Epithelial cell of proximal tubule (primary cell): ENCODE measurements around the gene PHYHD1. TPM values are rescaled to one million over a fixed set of nuclear protein-coding genes. Genes with fewer than 3 reads are reported as not detected.

Experiments
- DNase-seq: peaks from one replicate; pipeline ENCODE4 v3.0.0-alpha.2; 2011; ENCODE audit warnings: low read depth
- H3K4me3 ChIP-seq: 2 replicates; pipeline ENCODE4 v1.5.1; 2011; ENCODE audit warnings: low read depth, mild to moderate bottlenecking, low read length
- CTCF ChIP-seq: conservative IDR thresholded peaks from 2 replicates; pipeline ENCODE4 v1.5.1; 2012; ENCODE audit warnings: low read depth, mild to moderate bottlenecking, low read length
- total RNA-seq: library from RNA; depleted of rRNA; stranded (reverse); fragments of >200 nt; gene quantifications from 2 replicates; pipeline ENCODE4 v1.2.3, GENCODE V29; 2015

Gene PHYHD1
- total RNA-seq, 1 donor from 2014 or later, result 21.2 TPM

- no peak overlapping the region for H3K4me3 ChIP-seq
- TF ChIP-seq CTCF, result no peak
- no peak for DNase-seq
Measured at GRCh38 chr9:128901379-128901778, 19.4 kb upstream of the PHYHD1 start.

- no peak for DNase-seq
- no peak for TF ChIP-seq CTCF
- H3K4me3 ChIP-seq, result no peak overlapping the region
Measured at GRCh38 chr9:128901822-128902221, 19.0 kb upstream of the PHYHD1 start.

- DNase-seq, result no peak
- no peak overlapping the region for H3K4me3 ChIP-seq
- TF ChIP-seq CTCF, result no peak
Measured at GRCh38 chr9:128902351-128903078, 18.3 kb upstream of the PHYHD1 start.

- H3K4me3 ChIP-seq, result no peak overlapping the region
- DNase-seq, result no peak
- TF ChIP-seq CTCF, result no peak
Measured at GRCh38 chr9:128903079-128903461, 17.7 kb upstream of the PHYHD1 start.

GRCh38 chr9:128903871-128904620 lies 16.7 kb upstream of the PHYHD1 start:
- no peak for DNase-seq
- TF ChIP-seq CTCF, result no peak
- no peak overlapping the region for H3K4me3 ChIP-seq

GRCh38 chr9:128905964-128906363 lies 14.8 kb upstream of the PHYHD1 start:
- no peak for DNase-seq
- no peak for TF ChIP-seq CTCF
- no peak overlapping the region for H3K4me3 ChIP-seq
